A549 (cell line): ENCODE data around the gene ZSCAN9. TPM values are rescaled to one million over a fixed set of nuclear protein-coding genes. Genes with fewer than 3 reads are reported as not detected.

ENCODE experiments used
- ATAC-seq, 2 experiments: fragments of 200-7000 bp in 1 of 2; fragments of >200 bp in 1 of 2; cut with Nextera tagmentation in 1 of 2; cut with Tn5 transposase in 1 of 2; 3 replicates each; pipeline versions ENCODE4 v1.8.0 to v1.9.1; 2018 to 2020; ENCODE audit warnings: mild to moderate bottlenecking in 1 of 2, moderate library complexity in 1 of 2
- CTCF ChIA-PET: fragments of 300-600 bp; sonication (Branson Sonifier 250); formaldehyde crosslinking; extraction: SDS; loops from one replicate; lab custom pipeline; 2021; ENCODE audit warnings: antibody characterized with exemption, inconsistent platforms; lab: Yijun Ruan, JAX
- POLR2A ChIA-PET: fragments of 350-600 bp; formaldehyde crosslinking; extraction: SDS; loops from one replicate; lab custom pipeline; 2021; ENCODE audit warnings: antibody characterized with exemption, inconsistent platforms; lab: Yijun Ruan, JAX
- DNase-seq, 2 experiments: peaks; one replicate each; pipeline versions ENCODE4 v3.0.0 to v3.0.0-alpha.2; 2011 to 2016; ENCODE audit warnings: low read depth in 1 of 2, low spot score in 1 of 2
- FAIRE-seq: peaks from 2 replicates; lab custom pipeline; 2011; peaks lifted over from hg19 to GRCh38; lab: Jason Lieb, UNC
- H3K27ac ChIP-seq, 2 experiments: fragments of >200 bp; sonication (Bioruptor Twin); formaldehyde crosslinking; 3 replicates each; pipeline ENCODE4 v1.5.1; 2016 to 2017
- H3K4me1 ChIP-seq: fragments of >200 bp; sonication (Bioruptor Twin); formaldehyde crosslinking; 3 replicates; pipeline ENCODE4 v1.6.1; 2016
- H3K4me2 ChIP-seq: fragments of >200 bp; sonication (Bioruptor Twin); formaldehyde crosslinking; 3 replicates; pipeline ENCODE4 v1.6.1; 2016
- H3K4me3 ChIP-seq: fragments of >200 bp; sonication (Bioruptor Twin); formaldehyde crosslinking; 3 replicates; pipeline ENCODE4 v1.5.1; 2016
- H3K9me3 ChIP-seq: fragments of >200 bp; sonication (Bioruptor Twin); formaldehyde crosslinking; 3 replicates; pipeline ENCODE4 v1.6.1; 2016
- CBX2 ChIP-seq: fragments of 200-600 bp; sonication (generic); IDR thresholded peaks from 2 replicates; pipeline ENCODE4 v1.6.1; 2016; ENCODE audit warnings: low read depth, mild to moderate bottlenecking, borderline replicate concordance
- CBX8 ChIP-seq: fragments of 200-600 bp; sonication (generic); IDR thresholded peaks from 2 replicates; pipeline ENCODE4 v1.6.1; 2016
- EHF ChIP-seq: fragments of 250-450 bp; sonication (Bioruptor Pico); IDR thresholded peaks from 2 replicates; pipeline ENCODE4 v1.5.0; 2020; ENCODE audit warnings: mild to moderate bottlenecking
- EHMT2 ChIP-seq: fragments of 200-600 bp; sonication (generic); IDR thresholded peaks from 2 replicates; pipeline ENCODE4 v1.6.1; 2016; ENCODE audit warnings: antibody characterized with exemption, low read depth, mild to moderate bottlenecking, moderate library complexity
- EP300 ChIP-seq, 2 experiments: fragments of >200 bp; sonication (Bioruptor Twin); formaldehyde crosslinking; IDR thresholded peaks; 2 replicates in 1 of 2; 3 replicates in 1 of 2; pipeline ENCODE4 v1.6.1; 2016 to 2017
- FOSB ChIP-seq: fragments of 250-450 bp; sonication (Bioruptor Pico); IDR thresholded peaks from 2 replicates; pipeline ENCODE4 v1.5.0; 2020; ENCODE audit warnings: mild to moderate bottlenecking, moderate library complexity
- GATA3 ChIP-seq: IDR thresholded peaks from 2 replicates; pipeline ENCODE4 v1.6.1; 2012; ENCODE audit warnings: borderline replicate concordance
- HEYL ChIP-seq: fragments of 250-450 bp; sonication (Bioruptor Pico); IDR thresholded peaks from 2 replicates; pipeline ENCODE4 v1.8.0; 2021; ENCODE audit warnings: mild to moderate bottlenecking, moderate library complexity
- HOXB13 ChIP-seq: fragments of 250-450 bp; sonication (Bioruptor Pico); IDR thresholded peaks from 2 replicates; pipeline ENCODE4 v1.5.0; 2020; ENCODE audit warnings: low read depth, mild to moderate bottlenecking, moderate library complexity
- HOXB5 ChIP-seq: fragments of 250-450 bp; sonication (Bioruptor Pico); IDR thresholded peaks from 2 replicates; pipeline ENCODE4 v1.5.0; 2020; ENCODE audit warnings: mild to moderate bottlenecking, moderate library complexity
- JUNB ChIP-seq: fragments of >200 bp; sonication (Bioruptor Twin); formaldehyde crosslinking; IDR thresholded peaks from 2 replicates; pipeline ENCODE4 v1.6.1; 2016
- KDM5A ChIP-seq: fragments of 200-600 bp; sonication (generic); IDR thresholded peaks from 2 replicates; pipeline ENCODE4 v1.6.1; 2016; ENCODE audit warnings: antibody characterized with exemption, mild to moderate bottlenecking
- MAFK ChIP-seq: fragments of 450-650 bp; IDR thresholded peaks from 2 replicates; pipeline ENCODE4 v1.6.1; 2014; ENCODE audit not compliant: partially characterized antibody
- NFE2L2 ChIP-seq: fragments of 150-350 bp; conservative IDR thresholded peaks from 2 replicates; pipeline ENCODE4 v1.6.1; 2014; ENCODE audit warnings: low read length
- NR3C1 ChIP-seq: fragments of >200 bp; sonication (Bioruptor Twin); formaldehyde crosslinking; IDR thresholded peaks from 3 replicates; pipeline ENCODE4 v1.6.1; 2017
- POLR2AphosphoS2 ChIP-seq: conservative IDR thresholded peaks from 2 replicates; pipeline ENCODE4 v1.6.1; 2012; ENCODE audit warnings: low read length, improper control_type of control experiment, inconsistent platforms
- RAD21 ChIP-seq, 2 experiments: fragments of >200 bp in 1 of 2; sonication (Bioruptor Twin) in 1 of 2; formaldehyde crosslinking in 1 of 2; IDR thresholded peaks in 1 of 2; conservative IDR thresholded peaks in 1 of 2; 2 replicates in 1 of 2; 3 replicates in 1 of 2; pipeline ENCODE4 v1.6.1; 2012 to 2018; ENCODE audit warnings: inconsistent platforms in 1 of 2
- TFCP2L1 ChIP-seq: fragments of 250-450 bp; sonication (Bioruptor Pico); IDR thresholded peaks from 2 replicates; pipeline ENCODE4 v1.5.0; 2021; ENCODE audit warnings: mild to moderate bottlenecking
- ZC3H11A ChIP-seq: fragments of 450-650 bp; IDR thresholded peaks from 2 replicates; pipeline ENCODE4 v1.6.1; 2014; ENCODE audit warnings: antibody characterized with exemption, mild to moderate bottlenecking
- ZFP36 ChIP-seq: fragments of 450-650 bp; IDR thresholded peaks from 2 replicates; pipeline ENCODE4 v1.6.1; 2014; ENCODE audit warnings: borderline replicate concordance; ENCODE audit not compliant: partially characterized antibody
- ZSCAN20 ChIP-seq: fragments of 250-450 bp; sonication (Bioruptor Pico); IDR thresholded peaks from 2 replicates; pipeline ENCODE4 v1.8.0; 2022; ENCODE audit warnings: mild to moderate bottlenecking, moderate library complexity
- WGBS: methylation state at CpG from one replicate; pipeline ENCODE4 v1.1.6; 2017; ENCODE audit errors: missing lambda C conversion rate; 5-methylcytosine and 5-hydroxymethylcytosine counted together
- polyA plus RNA-seq, 4 experiments: library from polyadenylated mRNA; depleted of rRNA in 3 of 4; stranded (reverse); fragments of >200 nt; fragmentation: RNase III in 1 of 4; extraction: RNeasy Plus Mini Kit Qiagen cat#74134 plus additional on column Dnase treatment in 1 of 4; gene quantifications; 2 replicates in 3 of 4; 3 replicates in 1 of 4; pipeline ENCODE4 v1.2.3, GENCODE V29; 2011 to 2017
- TF ChIP-seq, protein P1 (sequence below): fragments of >200 bp; sonication (Bioruptor Twin); formaldehyde crosslinking; IDR thresholded peaks from 3 replicates; pipeline ENCODE4 v1.5.1; 2016
- TF ChIP-seq, protein P2 (sequence below): IDR thresholded peaks from 2 replicates; pipeline ENCODE4 v1.6.1; 2012
- TF ChIP-seq, protein P3 (sequence below): fragments of 250-450 bp; sonication (Bioruptor Pico); IDR thresholded peaks from 2 replicates; pipeline ENCODE4 v1.5.0; 2020; ENCODE audit warnings: low read depth, mild to moderate bottlenecking, moderate library complexity

The ZSCAN9 gene
- polyA plus RNA-seq, 2 of the 4 experiments (the other 2 are of a cell fraction): 7.7 to 16.2 TPM

DNA sequence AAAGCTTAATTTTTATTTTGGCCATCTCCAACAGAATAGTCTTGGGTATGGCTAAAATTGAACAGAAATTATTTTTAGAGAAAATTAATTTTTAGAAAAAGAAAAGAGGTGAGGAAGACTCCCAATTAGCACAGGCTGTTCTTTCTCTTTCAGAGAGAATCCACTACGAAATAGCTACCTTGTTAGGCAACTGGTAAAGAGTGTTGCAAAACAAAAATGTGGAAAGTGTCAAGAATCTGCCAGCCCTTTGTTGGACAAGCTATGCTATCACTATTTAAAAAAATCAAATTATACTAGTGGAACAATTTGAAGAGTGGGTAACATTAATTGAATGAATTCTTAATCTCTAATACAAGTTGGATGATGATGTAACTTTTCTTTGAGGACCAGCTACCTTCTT, 19.2 kb upstream of the ZSCAN9 start:
- Histone ChIP-seq H3K4me2 (no peak overlapping the region), H3K27ac (no peak overlapping the region), H3K4me3 (no peak overlapping the region), H3K9me3 (no peaks in the 10 kb centered on the region), H3K4me1 (no peaks in the 10 kb centered on the region)
- ChIA-PET POLR2A (no interaction called here), CTCF (no interaction called here)
- WGBS: 63% methylated on average over 1 of the region's 1 CpG
- no peak for FAIRE-seq
- no peak for ATAC-seq
- TF ChIP-seq NFE2L2: no peak
- TF ChIP-seq POLR2AphosphoS2: no peak
- TF ChIP-seq CBX2: no peak
- no peak for TF ChIP-seq FOSB (CRISPR knock-in tag)
- TF ChIP-seq KDM5A: no peak
- no peak for TF ChIP-seq RAD21 (conservative IDR thresholded peaks at IDR 0.05 in 1 of 2, IDR thresholded peaks at IDR 0.05 in 1 of 2)
- TF ChIP-seq EHMT2: no peak
- TF ChIP-seq HEYL (CRISPR knock-in tag): no peak
- TF ChIP-seq ZFP36: no peak
- TF ChIP-seq ZSCAN20 (CRISPR knock-in tag): no peak
- no peak for DNase-seq

DNA sequence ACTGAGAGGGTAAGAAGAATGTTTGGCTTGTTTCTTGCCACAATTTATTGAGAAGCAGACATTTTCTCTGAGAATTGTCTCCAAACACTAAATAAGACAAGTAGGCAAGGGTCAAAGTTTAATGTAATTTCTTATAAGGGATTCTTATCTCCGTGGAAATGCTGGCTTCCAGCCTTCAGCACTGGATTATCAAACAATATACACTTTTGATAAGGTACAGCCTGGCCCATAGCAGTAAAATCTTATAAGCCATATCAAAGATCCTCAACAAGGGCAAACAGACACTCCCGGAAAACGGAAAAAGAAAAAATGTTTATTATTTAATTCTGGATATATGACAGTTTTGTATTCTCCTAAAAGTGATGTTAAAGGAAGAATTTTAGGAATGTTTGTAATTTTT, 18.5 kb upstream of the ZSCAN9 start:
- WGBS: 61% methylated on average over 3 of the region's 3 CpGs
- no peaks in the 10 kb centered on the region for H3K4me1 ChIP-seq
- H3K4me3 ChIP-seq: no peak overlapping the region
- no peak overlapping the region for H3K4me2 ChIP-seq
- TF ChIP-seq JUNB (no peak), GATA3 (no peak), NR3C1 (no peak), TFCP2L1 (CRISPR knock-in tag) (no peak), MAFK (no peak)
- TF ChIP-seq, protein P1, sequence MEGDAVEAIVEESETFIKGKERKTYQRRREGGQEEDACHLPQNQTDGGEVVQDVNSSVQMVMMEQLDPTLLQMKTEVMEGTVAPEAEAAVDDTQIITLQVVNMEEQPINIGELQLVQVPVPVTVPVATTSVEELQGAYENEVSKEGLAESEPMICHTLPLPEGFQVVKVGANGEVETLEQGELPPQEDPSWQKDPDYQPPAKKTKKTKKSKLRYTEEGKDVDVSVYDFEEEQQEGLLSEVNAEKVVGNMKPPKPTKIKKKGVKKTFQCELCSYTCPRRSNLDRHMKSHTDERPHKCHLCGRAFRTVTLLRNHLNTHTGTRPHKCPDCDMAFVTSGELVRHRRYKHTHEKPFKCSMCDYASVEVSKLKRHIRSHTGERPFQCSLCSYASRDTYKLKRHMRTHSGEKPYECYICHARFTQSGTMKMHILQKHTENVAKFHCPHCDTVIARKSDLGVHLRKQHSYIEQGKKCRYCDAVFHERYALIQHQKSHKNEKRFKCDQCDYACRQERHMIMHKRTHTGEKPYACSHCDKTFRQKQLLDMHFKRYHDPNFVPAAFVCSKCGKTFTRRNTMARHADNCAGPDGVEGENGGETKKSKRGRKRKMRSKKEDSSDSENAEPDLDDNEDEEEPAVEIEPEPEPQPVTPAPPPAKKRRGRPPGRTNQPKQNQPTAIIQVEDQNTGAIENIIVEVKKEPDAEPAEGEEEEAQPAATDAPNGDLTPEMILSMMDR: no peak
- TF ChIP-seq, protein P2, sequence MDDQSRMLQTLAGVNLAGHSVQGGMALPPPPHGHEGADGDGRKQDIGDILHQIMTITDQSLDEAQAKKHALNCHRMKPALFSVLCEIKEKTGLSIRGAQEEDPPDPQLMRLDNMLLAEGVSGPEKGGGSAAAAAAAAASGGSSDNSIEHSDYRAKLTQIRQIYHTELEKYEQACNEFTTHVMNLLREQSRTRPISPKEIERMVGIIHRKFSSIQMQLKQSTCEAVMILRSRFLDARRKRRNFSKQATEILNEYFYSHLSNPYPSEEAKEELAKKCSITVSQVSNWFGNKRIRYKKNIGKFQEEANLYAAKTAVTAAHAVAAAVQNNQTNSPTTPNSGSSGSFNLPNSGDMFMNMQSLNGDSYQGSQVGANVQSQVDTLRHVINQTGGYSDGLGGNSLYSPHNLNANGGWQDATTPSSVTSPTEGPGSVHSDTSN: no peak
- TF ChIP-seq, all 56 proteins: peak for 0
- DNase-seq (no peak), FAIRE-seq (no peak), ATAC-seq (no peak)
- ChIA-PET CTCF (no interaction called here), POLR2A (interaction anchor here (1.1 kb wide), 1 partner anchor 65 kb away, joined by 4 read pairs; the partner anchor contains the start of gene ZKSCAN8)
- H3K9me3 ChIP-seq: no peaks in the 10 kb centered on the region
- H3K27ac ChIP-seq: no peak overlapping the region

DNA sequence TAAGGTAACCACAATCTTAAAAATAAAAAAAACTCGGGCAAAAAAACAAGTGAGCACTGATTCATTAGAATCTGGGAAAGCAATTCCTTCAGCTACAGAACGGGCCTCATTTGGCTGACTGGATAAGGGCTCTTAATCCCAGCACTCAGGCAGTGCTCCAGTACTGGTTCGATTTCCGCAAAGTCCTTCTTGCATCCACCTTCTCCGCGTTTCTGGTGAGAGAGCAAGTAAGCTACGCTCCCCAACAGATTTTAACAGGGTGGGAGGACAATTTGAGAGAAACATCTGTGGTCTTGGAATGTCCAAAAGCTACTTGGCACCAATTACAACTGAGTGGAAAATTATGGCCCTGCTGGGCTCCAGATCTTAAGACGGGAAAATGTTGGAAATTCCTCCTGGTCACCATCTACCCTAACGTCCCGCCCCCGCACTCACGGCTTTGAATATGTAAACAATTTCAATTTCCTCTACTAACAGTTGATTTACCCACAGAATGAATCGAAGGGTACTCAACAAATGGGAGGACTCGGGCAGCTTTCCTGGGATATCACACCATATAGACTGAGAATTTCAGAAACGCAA, 18.1 kb upstream of the ZSCAN9 start:
- FAIRE-seq: no peak
- peak overlapping the region; percentile 90 for H3K4me2 ChIP-seq
- CTCF ChIA-PET: no interaction called here
- H3K9me3 ChIP-seq: no peaks in the 10 kb centered on the region
- peaks cover 3% of the 10 kb centered on the region; the same call in 1 of the 3 replicates for H3K4me1 ChIP-seq
- peak overlapping the region; percentile 49 for H3K4me3 ChIP-seq
- ATAC-seq: no peak
- POLR2A ChIA-PET: interaction anchor here (1.1 kb wide), 1 partner anchor 65 kb away, joined by 4 read pairs; the partner anchor contains the start of gene ZKSCAN8
- no peak overlapping the region for H3K27ac ChIP-seq
- 73% methylated on average over 15 of the region's 15 CpGs for WGBS
- no peak for TF ChIP-seq KDM5A
- TF ChIP-seq HOXB5: no peak
- TF ChIP-seq, protein P3, sequence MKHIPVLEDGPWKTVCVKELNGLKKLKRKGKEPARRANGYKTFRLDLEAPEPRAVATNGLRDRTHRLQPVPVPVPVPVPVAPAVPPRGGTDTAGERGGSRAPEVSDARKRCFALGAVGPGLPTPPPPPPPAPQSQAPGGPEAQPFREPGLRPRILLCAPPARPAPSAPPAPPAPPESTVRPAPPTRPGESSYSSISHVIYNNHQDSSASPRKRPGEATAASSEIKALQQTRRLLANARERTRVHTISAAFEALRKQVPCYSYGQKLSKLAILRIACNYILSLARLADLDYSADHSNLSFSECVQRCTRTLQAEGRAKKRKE (CRISPR knock-in tag): no peak
- no peak for TF ChIP-seq CBX2
- TF ChIP-seq CBX8: no peak
- TF ChIP-seq GATA3: no peak
- no peak for TF ChIP-seq MAFK
- TF ChIP-seq EHF (CRISPR knock-in tag): no peak
- no peak for TF ChIP-seq ZC3H11A
- TF ChIP-seq EP300 (IDR thresholded peaks at IDR 0.05): no peak
- TF ChIP-seq HOXB13 (CRISPR knock-in tag): no peak
- no peak for TF ChIP-seq ZSCAN20 (CRISPR knock-in tag)
- no peak for TF ChIP-seq HEYL (CRISPR knock-in tag)
- DNase-seq: no peak
